ENCODE data around the gene RASL10B. TPM values are rescaled to one million over a fixed set of nuclear protein-coding genes. Genes with fewer than 3 reads are reported as not detected.

The RASL10B gene
- polyA plus RNA-seq, 1 donor from 2014 or later = 10.7 TPM

DNA sequence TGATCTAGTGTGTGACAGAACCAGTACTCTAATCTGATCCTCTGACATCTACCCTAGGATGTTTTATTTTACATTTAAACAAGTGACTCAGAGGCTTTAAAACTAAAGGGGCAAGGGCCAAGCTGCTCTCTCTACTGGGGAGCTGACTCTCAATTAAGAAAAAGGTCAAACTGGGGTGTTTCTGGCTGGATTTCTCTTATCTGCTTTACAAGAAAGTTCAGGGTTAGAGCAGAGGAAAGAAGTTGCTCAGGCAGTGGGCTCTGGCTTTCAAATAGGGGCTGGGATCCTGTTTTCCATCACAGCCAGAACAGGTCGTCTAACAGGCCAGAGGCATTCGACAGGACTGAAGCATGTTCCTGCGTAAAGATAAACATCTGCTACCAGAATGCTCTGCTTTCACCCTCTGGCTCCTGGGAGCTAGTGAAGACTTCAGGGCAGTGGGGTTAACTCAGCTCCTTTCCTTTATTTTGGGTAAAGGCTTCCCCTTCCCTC lies 55.5 kb downstream of the RASL10B start:
- TF ChIP-seq, protein P1, sequence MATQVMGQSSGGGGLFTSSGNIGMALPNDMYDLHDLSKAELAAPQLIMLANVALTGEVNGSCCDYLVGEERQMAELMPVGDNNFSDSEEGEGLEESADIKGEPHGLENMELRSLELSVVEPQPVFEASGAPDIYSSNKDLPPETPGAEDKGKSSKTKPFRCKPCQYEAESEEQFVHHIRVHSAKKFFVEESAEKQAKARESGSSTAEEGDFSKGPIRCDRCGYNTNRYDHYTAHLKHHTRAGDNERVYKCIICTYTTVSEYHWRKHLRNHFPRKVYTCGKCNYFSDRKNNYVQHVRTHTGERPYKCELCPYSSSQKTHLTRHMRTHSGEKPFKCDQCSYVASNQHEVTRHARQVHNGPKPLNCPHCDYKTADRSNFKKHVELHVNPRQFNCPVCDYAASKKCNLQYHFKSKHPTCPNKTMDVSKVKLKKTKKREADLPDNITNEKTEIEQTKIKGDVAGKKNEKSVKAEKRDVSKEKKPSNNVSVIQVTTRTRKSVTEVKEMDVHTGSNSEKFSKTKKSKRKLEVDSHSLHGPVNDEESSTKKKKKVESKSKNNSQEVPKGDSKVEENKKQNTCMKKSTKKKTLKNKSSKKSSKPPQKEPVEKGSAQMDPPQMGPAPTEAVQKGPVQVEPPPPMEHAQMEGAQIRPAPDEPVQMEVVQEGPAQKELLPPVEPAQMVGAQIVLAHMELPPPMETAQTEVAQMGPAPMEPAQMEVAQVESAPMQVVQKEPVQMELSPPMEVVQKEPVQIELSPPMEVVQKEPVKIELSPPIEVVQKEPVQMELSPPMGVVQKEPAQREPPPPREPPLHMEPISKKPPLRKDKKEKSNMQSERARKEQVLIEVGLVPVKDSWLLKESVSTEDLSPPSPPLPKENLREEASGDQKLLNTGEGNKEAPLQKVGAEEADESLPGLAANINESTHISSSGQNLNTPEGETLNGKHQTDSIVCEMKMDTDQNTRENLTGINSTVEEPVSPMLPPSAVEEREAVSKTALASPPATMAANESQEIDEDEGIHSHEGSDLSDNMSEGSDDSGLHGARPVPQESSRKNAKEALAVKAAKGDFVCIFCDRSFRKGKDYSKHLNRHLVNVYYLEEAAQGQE (IDR thresholded peaks at IDR 0.05; ENCODE audit: borderline replicate concordance) = no peak
- no peak for TF ChIP-seq RAD21 (conservative IDR thresholded peaks at IDR 0.05)
- TF ChIP-seq SMC3 (conservative IDR thresholded peaks at IDR 0.05; ENCODE audit: poor library complexity) = no peak
- TF ChIP-seq, protein P2, sequence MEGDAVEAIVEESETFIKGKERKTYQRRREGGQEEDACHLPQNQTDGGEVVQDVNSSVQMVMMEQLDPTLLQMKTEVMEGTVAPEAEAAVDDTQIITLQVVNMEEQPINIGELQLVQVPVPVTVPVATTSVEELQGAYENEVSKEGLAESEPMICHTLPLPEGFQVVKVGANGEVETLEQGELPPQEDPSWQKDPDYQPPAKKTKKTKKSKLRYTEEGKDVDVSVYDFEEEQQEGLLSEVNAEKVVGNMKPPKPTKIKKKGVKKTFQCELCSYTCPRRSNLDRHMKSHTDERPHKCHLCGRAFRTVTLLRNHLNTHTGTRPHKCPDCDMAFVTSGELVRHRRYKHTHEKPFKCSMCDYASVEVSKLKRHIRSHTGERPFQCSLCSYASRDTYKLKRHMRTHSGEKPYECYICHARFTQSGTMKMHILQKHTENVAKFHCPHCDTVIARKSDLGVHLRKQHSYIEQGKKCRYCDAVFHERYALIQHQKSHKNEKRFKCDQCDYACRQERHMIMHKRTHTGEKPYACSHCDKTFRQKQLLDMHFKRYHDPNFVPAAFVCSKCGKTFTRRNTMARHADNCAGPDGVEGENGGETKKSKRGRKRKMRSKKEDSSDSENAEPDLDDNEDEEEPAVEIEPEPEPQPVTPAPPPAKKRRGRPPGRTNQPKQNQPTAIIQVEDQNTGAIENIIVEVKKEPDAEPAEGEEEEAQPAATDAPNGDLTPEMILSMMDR (IDR thresholded peaks at IDR 0.05; ENCODE audit: poor library complexity, severe bottlenecking) = no peak
- TF ChIP-seq MXI1 (conservative IDR thresholded peaks at IDR 0.05; ENCODE audit: poor library complexity, severe bottlenecking) = no peak
- no peak for TF ChIP-seq TAF1 (IDR thresholded peaks at IDR 0.05; ENCODE audit: low read depth)
- TF ChIP-seq EZH2 (IDR thresholded peaks at IDR 0.05; ENCODE audit: borderline replicate concordance, insufficient read depth, low read length, poor library complexity, severe bottlenecking) = no peak
- TF ChIP-seq EP300 (conservative IDR thresholded peaks at IDR 0.05; ENCODE audit: poor library complexity, severe bottlenecking) = no peak
- TF ChIP-seq POLR2AphosphoS5 (IDR thresholded peaks at IDR 0.05) = no peak
- no peak overlapping the region for H3K27ac ChIP-seq (ENCODE audit: low read length)
- no peak overlapping the region for H2AFZ ChIP-seq (ENCODE audit: low read depth, low read length)
- H3K9ac ChIP-seq (ENCODE audit: low read length) = no peak overlapping the region
- no peaks in the 10 kb centered on the region for H3K79me2 ChIP-seq (replicated peaks; ENCODE audit: insufficient read depth, low read length)
- no peaks in the 10 kb centered on the region for H3K36me3 ChIP-seq (ENCODE audit: insufficient read depth, low read length)
- H3K9me3 ChIP-seq (ENCODE audit: low read length) = no peaks in the 10 kb centered on the region
- peaks cover 1% of the 10 kb centered on the region for H3K27me3 ChIP-seq (ENCODE audit: insufficient read depth, low read depth, low read length)
- no peaks in the 10 kb centered on the region for H3F3A ChIP-seq (ENCODE audit: insufficient read depth, low read length, poor library complexity, severe bottlenecking)
- H3K4me2 ChIP-seq (ENCODE audit: low read length) = no peak overlapping the region
- H4K20me1 ChIP-seq (ENCODE audit: insufficient read depth) = no peaks in the 10 kb centered on the region
- no peak overlapping the region for H3K4me3 ChIP-seq (ENCODE audit: low read length)
- H3K9me2 ChIP-seq (ENCODE audit: insufficient read depth, low read length) = no peaks in the 10 kb centered on the region

DNA sequence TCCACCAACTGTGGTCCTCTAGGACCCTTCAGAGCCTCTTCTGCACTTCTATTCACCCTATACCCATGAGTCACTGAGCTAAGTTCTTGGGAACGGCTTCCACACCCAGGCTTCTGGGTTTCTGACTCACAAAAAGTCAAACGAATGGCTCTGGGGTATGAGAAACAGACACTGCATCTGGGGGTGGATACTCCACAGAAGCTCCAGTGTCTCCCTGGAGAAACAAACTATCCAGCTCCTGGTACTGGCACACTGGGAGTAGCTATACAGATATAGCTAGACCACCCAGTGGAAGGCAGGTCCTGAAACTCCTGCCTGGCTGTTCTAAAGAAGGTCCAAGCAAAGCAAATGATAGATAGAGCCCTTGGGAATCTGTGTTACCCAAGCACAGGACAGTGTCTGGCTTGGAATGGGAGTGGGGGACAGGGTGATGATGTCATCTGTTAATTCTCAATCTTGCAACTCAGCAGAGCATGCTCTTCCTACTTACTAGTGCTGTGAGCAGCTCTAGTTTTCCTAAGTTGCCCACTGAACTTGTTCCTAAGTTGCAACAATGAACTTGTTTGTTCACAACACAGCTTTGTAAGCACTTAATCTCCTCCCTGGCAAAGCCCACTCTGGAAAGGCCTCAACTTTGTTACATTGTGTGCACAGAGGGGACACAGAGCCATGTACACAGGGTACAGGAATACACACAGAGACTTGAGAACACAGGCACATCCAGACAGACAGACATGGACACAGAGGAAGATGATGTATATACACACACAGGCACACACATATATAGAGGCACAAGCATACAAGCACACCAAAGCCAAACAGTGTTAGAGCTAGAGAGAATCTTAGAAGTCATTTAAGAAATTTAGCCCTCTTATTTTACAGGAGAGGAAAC lies 57.3 kb downstream of the RASL10B start:
- no peaks in the 10 kb centered on the region for H3K9me2 ChIP-seq (ENCODE audit: insufficient read depth, low read length)
- H3K9me3 ChIP-seq (ENCODE audit: low read length) = no peaks in the 10 kb centered on the region
- no peaks in the 10 kb centered on the region for H4K20me1 ChIP-seq (ENCODE audit: insufficient read depth)
- TF ChIP-seq TAF1 (IDR thresholded peaks at IDR 0.05; ENCODE audit: low read depth) (no peak), EZH2 (IDR thresholded peaks at IDR 0.05; ENCODE audit: borderline replicate concordance, insufficient read depth, low read length, poor library complexity, severe bottlenecking) (no peak), POLR2AphosphoS5 (IDR thresholded peaks at IDR 0.05) (no peak), RAD21 (conservative IDR thresholded peaks at IDR 0.05) (no peak), MXI1 (conservative IDR thresholded peaks at IDR 0.05; ENCODE audit: poor library complexity, severe bottlenecking) (no peak)
- TF ChIP-seq, protein P1 (IDR thresholded peaks at IDR 0.05; ENCODE audit: borderline replicate concordance) = no peak
- H3K27ac ChIP-seq (ENCODE audit: low read length) = no peak overlapping the region
- no peak overlapping the region for H3K4me3 ChIP-seq (ENCODE audit: low read length)
- no peak overlapping the region for H3K9ac ChIP-seq (ENCODE audit: low read length)
- no peak overlapping the region for H2AFZ ChIP-seq (ENCODE audit: low read depth, low read length)
- H3K79me2 ChIP-seq (replicated peaks; ENCODE audit: insufficient read depth, low read length) = no peaks in the 10 kb centered on the region
- peaks cover 13% of the 10 kb centered on the region for H3K27me3 ChIP-seq (ENCODE audit: insufficient read depth, low read depth, low read length)
- no peak overlapping the region for H3K4me2 ChIP-seq (ENCODE audit: low read length)
- no peaks in the 10 kb centered on the region for H3F3A ChIP-seq (ENCODE audit: insufficient read depth, low read length, poor library complexity, severe bottlenecking)
- no peaks in the 10 kb centered on the region for H3K36me3 ChIP-seq (ENCODE audit: insufficient read depth, low read length)

Data from neural cell (in vitro differentiated cells).